GM21723 (cell line): ENCODE measurements around the gene SIAH2.

Experiments used
- ATAC-seq: cut with Tn5 transposase; IDR thresholded peaks from one replicate; pipeline ENCODE4 v1.9.1; 2021; ENCODE audit warnings: mild to moderate bottlenecking, moderate library complexity; ENCODE audit not compliant: unreplicated experiment

Gene SIAH2

DNA sequence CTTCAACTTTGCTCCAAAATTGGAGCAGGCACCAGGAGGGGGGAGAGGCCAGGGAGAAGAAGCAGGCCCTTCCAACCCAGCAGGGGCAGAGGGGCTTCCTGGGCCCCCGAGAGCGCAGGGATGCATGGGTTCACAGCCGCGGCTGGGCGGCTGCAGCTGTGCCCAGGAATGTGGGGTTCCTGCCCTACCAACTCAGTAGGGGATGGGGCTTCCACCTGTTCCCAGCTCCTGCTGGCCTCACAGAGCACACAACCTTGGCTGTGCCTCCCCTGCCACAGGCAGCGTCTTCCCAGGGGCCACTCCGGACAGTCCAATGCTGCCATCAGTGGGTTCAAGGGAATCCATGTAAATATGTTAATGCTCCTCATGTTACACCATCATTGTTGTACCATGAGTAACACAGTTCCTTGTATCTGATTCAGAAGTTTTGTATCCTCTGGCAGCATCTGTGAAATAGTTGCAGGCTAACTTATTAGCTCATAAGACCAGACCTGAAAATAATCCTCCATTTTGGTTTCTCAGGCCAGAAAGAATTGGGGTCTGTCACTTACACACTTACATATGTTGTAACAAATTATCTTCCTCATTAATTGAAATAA is 12.1 kb upstream of the SIAH2 start:
- no peak for ATAC-seq

GRCh38 chr3:150773616-150774192 is 10.7 kb upstream of the SIAH2 start:
- no peak for ATAC-seq

DNA sequence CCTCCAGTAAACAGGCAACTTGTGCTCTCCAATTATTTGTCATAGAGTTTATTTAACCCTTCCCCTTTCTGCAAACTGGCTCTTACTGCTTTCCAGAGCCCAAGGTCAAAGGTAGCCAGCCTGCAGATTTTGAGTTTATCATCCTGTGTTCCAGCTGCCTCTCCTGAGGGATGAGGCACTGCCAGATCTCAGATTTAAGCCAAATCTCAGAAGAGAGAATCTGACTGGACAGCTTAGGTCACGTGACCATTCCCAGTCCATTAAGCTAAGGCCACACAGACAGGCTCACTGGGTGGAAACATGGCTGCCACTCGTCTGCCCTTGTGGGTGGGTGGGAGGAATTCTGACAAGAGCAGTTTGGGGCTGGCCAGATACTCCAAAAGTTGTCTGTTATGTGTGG is 8.6 kb upstream of the SIAH2 start:
- ATAC-seq, result no peak

GRCh38 chr3:150770681-150771080 is 7.7 kb upstream of the SIAH2 start:
- ATAC-seq, result no peak

GRCh38 chr3:150766742-150767141 is 3.8 kb upstream of the SIAH2 start:
- ATAC-seq, result no peak

- peak; percentile 25 for ATAC-seq
Observed at GRCh38 chr3:150765949-150766720, 3.2 kb upstream of the SIAH2 start.

- ATAC-seq, result no peak
Observed at GRCh38 chr3:150764967-150765366, 2.0 kb upstream of the SIAH2 start.

DNA sequence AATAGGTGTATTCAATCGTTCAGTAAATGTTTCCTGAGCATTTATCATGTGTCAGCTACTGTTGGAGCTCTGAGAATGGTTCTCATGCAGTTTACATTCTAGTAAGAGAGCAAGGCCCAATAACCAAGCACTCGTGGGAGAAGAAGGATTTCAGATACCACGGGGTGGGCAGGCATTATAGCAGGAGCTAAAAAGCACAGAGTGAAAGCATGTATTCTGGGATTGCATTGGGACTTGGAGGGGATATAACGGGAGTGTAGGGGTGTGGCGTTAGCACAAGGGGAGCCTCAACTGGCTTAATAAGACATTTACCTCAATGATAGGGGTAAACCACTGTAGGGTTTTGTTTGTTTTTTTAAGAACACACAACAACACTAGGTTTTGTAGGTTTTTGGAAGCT is 1.6 kb upstream of the SIAH2 start:
- no peak for ATAC-seq

DNA sequence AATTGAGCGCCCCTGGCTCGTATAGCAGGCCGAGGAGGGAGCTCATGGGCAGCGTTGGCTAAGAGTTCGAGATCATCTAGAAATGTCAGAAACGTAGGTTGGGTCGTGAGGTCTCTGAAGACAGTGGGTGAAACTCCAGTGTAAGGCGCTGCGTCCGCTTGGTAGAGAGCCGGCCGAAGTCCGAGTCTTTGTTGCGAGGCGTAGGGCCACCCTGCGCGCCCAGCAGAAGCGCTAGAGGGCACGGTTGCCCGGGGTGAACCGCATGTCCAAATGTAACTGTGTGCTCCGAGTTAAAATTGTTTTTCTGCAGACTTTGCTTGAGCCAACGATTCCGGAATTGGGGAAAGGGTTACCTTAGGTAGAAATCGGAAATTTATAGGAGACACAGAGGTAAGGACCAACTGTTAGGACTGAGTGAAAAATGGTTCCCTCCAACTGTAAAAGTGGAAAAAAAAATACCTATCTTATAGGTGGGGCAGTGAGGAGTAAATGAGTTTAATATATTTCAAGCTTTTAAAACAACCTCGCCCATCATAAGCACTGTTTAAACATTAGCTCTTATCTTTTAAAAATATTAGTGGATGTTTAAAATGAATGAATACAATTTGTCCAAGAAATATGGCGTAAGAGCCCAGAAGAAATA is 993 bp upstream of the SIAH2 start:
- ATAC-seq, result peak; percentile 23

GRCh38 chr3:150762662-150763121 is 277 bp downstream of the SIAH2 start:
- peak; percentile 0 for ATAC-seq

DNA sequence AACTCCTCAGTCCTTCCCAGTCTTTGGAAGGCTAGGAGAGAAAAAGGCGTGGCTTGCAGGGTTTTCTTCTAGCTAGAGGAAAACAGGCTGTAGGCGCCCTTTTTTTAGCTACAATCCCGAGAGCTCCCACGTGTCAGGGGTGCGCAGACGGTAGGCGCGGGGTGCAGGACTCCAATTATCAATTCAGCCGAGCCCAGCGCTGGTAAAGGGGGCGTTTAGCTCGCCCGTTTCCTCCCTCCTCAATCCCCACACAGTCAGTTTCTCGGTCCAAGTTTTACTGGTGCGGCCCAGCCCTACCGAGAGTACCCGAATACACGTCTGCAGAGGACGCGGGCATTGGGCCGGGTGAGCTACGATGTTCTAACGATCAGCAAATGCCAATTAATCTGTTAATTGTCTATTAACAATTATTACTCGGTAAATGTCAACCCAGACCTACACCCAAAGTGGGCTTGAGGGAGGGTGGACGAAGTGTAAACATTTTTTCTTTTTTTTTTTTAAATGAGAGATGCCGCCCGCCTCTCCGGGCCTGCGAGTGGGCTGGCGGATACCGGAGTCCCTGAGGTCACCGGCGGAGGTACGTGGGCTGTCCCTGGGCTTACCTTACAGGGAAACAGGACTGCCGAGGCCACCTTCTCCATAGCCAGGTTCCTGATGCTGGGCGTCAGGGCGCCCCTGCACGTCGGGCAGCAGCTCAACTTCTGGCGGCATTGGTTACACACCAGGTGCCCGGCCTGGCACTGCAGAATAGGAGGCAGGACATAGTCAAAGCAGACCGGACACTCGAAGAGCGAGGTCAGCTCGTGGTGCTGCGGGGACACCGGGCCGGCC is 923 bp downstream of the SIAH2 start:
- ATAC-seq, result no peak

- ATAC-seq, result peak; percentile 34
Observed at GRCh38 chr3:150760431-150761200, 2.4 kb downstream of the SIAH2 start.

- ATAC-seq, result no peak
Observed at GRCh38 chr3:150759947-150760346, 3.0 kb downstream of the SIAH2 start.

GRCh38 chr3:150759319-150759718 is 3.6 kb downstream of the SIAH2 start:
- ATAC-seq, result no peak

DNA sequence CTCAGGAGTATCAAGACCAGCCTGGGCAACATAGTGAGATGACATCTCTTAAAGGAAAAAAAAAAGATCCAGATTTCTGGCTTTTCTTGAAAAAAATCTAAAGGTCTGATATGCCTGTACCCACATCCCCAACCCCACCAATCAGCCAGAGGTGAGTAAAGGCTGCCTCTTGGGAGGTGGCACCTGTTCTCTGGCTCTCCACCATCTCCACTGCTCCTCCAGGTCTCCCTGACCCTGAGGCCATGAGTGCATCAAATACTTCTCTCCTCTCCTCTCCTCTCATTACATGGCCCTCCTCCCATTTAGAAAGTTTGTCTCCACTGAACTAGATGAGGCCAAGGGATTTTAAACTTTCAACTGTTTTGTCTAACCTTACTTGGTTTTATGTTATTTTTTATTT is 5.2 kb downstream of the SIAH2 start:
- no peak for ATAC-seq

DNA sequence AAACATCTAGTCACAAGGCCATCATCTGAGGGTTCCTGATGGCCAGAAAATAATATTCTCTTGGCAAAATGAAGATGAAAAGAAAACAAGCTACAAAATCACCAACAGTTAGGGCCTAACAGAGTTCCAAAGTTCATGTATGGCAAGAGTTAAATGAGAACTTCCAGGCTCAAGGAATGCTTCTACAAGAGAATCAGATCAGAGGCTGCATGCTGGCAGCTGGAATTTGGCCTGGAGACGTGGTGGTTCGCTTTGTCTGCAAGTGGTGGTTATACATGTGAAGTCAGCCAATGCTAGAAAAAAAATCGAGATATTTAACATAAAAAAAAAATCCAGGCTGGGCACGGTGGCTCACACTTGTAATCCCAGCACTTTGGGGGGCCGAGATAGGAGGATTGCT is 5.6 kb downstream of the SIAH2 start:
- no peak for ATAC-seq

DNA sequence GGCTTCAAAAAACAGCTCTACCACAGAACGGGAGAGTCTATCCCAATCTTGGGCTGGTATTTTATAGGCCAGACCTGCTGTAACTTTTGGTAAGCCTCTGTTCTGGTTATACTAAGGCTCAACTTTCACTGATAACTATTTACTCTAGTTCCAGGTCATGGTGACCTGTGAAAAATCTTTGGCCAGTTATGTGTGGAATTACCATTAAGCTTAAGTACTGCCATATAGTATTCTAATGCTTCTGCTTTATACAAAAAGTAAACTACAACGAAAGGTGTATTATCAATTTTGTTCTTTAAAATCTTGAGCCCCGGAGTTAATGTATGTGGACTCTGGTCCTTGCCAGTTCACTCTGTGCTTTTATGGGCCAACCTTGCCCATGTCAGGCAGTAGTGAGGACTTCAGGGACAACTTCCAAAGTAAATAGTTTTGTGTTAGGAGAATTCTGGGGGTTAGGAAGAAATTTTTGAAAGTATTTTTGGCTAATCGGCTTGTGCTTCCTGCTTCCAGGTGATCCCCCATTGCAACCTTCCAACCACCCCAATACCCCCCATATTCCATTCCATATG is 6.4 kb downstream of the SIAH2 start:
- ATAC-seq, result no peak

DNA sequence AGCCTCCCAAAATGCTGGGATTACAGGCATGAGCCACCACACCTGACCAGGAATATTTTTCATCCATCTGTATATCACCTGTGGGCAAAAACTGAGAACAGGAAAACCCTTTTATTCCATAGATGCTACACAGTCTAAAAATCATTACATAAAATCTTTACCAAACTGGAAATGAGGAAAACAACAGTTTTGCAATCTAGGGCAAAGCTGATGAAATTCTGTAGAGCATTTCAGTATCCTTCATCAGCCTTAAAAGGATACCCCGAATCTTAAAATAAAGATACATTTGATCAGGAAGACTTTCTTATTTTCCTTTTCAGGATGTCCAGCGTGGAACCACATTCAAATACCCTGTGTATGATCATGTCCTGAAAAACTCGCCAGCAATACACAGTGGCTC is 7.1 kb downstream of the SIAH2 start:
- no peak for ATAC-seq

- ATAC-seq, result no peak
Observed at GRCh38 chr3:150754896-150755295, 8.1 kb downstream of the SIAH2 start.

- ATAC-seq, result no peak
Observed at GRCh38 chr3:150751781-150752263, 11.1 kb downstream of the SIAH2 start.
